ENCODE results near the gene FAT2. TPM values are rescaled to one million over a fixed set of nuclear protein-coding genes. Genes with fewer than 3 reads are reported as not detected.
"Not testable (repeated sequence)": the region's sequence is repeated elsewhere in the genome, so short reads cannot be mapped to it uniquely, and the experiment has no call there.

Gene FAT2
- total RNA-seq, 1 experiment from 2014 or later, result not detected

GRCh38 chr5:151585970-151586369, 5.2 kb downstream of the FAT2 start:
- intact Hi-C loops (cut with micrococcal nuclease; ENCODE audit: unreplicated experiment), result no loop called here
- Histone ChIP-seq H3K9me3 (ENCODE audit: low read depth, low read length, poor library complexity, severe bottlenecking) (no peaks in the 10 kb centered on the region), H3K27me3 (replicated peaks; ENCODE audit: insufficient read depth, low read depth, low read length, poor library complexity) (peaks cover 2% of the 10 kb centered on the region), H3K4me1 (ENCODE audit: insufficient read depth, low read length, poor library complexity, severe bottlenecking) (no peaks in the 10 kb centered on the region), H3K27ac (ENCODE audit: low read depth, low read length, poor library complexity, severe bottlenecking) (no peak overlapping the region), H3K36me3 (ENCODE audit: insufficient read depth, low read length, poor library complexity, severe bottlenecking) (no peaks in the 10 kb centered on the region), H3K4me3 (ENCODE audit: low read depth, low read length, poor library complexity, severe bottlenecking) (no peak overlapping the region)
- CTCF ChIA-PET, result no interaction called here
- no TSS peak for BruUV-seq (replicated peaks)
- POLR2A ChIA-PET (ENCODE audit: low non-redundant PET), result no interaction called here
- DNase-seq (ENCODE audit: low spot score), result no peak
- TF ChIP-seq CTCF (conservative IDR thresholded peaks at IDR 0.05; ENCODE audit: low read depth, low read length), result no peak
- no peak for TF ChIP-seq EZH2 (IDR thresholded peaks at IDR 0.05; ENCODE audit: borderline replicate concordance, low read depth, low read length, poor library complexity, severe bottlenecking)

GRCh38 chr5:151585344-151585743, 5.8 kb downstream of the FAT2 start:
- H3K27ac ChIP-seq (ENCODE audit: low read depth, low read length, poor library complexity, severe bottlenecking); CTCF ChIA-PET; BruUV-seq (replicated peaks); H3K9me3 ChIP-seq (ENCODE audit: low read depth, low read length, poor library complexity, severe bottlenecking); H3K4me3 ChIP-seq (ENCODE audit: low read depth, low read length, poor library complexity, severe bottlenecking); intact Hi-C loops (cut with micrococcal nuclease; ENCODE audit: unreplicated experiment); H3K27me3 ChIP-seq (replicated peaks; ENCODE audit: insufficient read depth, low read depth, low read length, poor library complexity); H3K36me3 ChIP-seq (ENCODE audit: insufficient read depth, low read length, poor library complexity, severe bottlenecking); POLR2A ChIA-PET (ENCODE audit: low non-redundant PET); DNase-seq (ENCODE audit: low spot score); H3K4me1 ChIP-seq (ENCODE audit: insufficient read depth, low read length, poor library complexity, severe bottlenecking): not testable (repeated sequence)

GRCh38 chr5:151584057-151584937, 6.8 kb downstream of the FAT2 start:
- intact Hi-C loops (cut with micrococcal nuclease; ENCODE audit: unreplicated experiment), result no loop called here
- Histone ChIP-seq H3K36me3 (ENCODE audit: insufficient read depth, low read length, poor library complexity, severe bottlenecking) (no peaks in the 10 kb centered on the region), H3K4me1 (ENCODE audit: insufficient read depth, low read length, poor library complexity, severe bottlenecking) (no peaks in the 10 kb centered on the region), H3K9me3 (ENCODE audit: low read depth, low read length, poor library complexity, severe bottlenecking) (no peaks in the 10 kb centered on the region), H3K27ac (ENCODE audit: low read depth, low read length, poor library complexity, severe bottlenecking) (no peak overlapping the region), H3K4me3 (ENCODE audit: low read depth, low read length, poor library complexity, severe bottlenecking) (no peak overlapping the region), H3K27me3 (replicated peaks; ENCODE audit: insufficient read depth, low read depth, low read length, poor library complexity) (peaks cover 2% of the 10 kb centered on the region)
- POLR2A ChIA-PET (ENCODE audit: low non-redundant PET), result no interaction called here
- TF ChIP-seq EZH2 (IDR thresholded peaks at IDR 0.05; ENCODE audit: borderline replicate concordance, low read depth, low read length, poor library complexity, severe bottlenecking), result no peak
- no peak for TF ChIP-seq CTCF (conservative IDR thresholded peaks at IDR 0.05; ENCODE audit: low read depth, low read length)
- no TSS peak for BruUV-seq (replicated peaks)
- no peak for DNase-seq (ENCODE audit: low spot score)
- CTCF ChIA-PET, result no interaction called here
